Fibroblast of lung (primary cell): ENCODE results near the gene RPS6KL1. TPM values are rescaled to one million over a fixed set of nuclear protein-coding genes. Genes with fewer than 3 reads are reported as not detected.
A peak's percentile ranks its signal among the peaks of the same experiment; 100 is the strongest.

Experiments used
- DNase-seq, 2 donors: peaks; one replicate each; pipeline versions ENCODE4 v3.0.0 to v3.0.0-alpha.2; 2010; ENCODE audit warnings: low read depth in 2 of 2
- H2AFZ ChIP-seq: 2 replicates; pipeline ENCODE4 v1.5.1; 2012; ENCODE audit warnings: low read length, control low read depth, inconsistent platforms
- H3K27ac ChIP-seq: 2 replicates; pipeline ENCODE4 v1.5.1; 2011; ENCODE audit warnings: low read length, control low read depth; ENCODE audit not compliant: insufficient read depth
- H3K27me3 ChIP-seq: 2 replicates; pipeline ENCODE4 v1.5.1; 2011; ENCODE audit warnings: mild to moderate bottlenecking, low read length; ENCODE audit not compliant: control insufficient read depth, insufficient read depth
- H3K36me3 ChIP-seq: 2 replicates; pipeline ENCODE4 v1.5.1; 2011; ENCODE audit warnings: low read length; ENCODE audit not compliant: control insufficient read depth, insufficient read depth
- H3K4me1 ChIP-seq: 2 replicates; pipeline ENCODE4 v1.5.1; 2011; ENCODE audit warnings: low read length; ENCODE audit not compliant: control insufficient read depth, insufficient read depth; ENCODE audit errors: extremely low read depth
- H3K4me2 ChIP-seq: 2 replicates; pipeline ENCODE4 v1.5.1; 2011; ENCODE audit warnings: low read length, control low read depth; ENCODE audit not compliant: insufficient read depth; ENCODE audit errors: extremely low read depth
- H3K4me3 ChIP-seq, 4 experiments: fragments of 200-600 bp in 1 of 4; sonication (generic) in 1 of 4; replicated peaks in 1 of 4; 2 replicates each; pipeline ENCODE4 v1.5.1; 2011 to 2016; ENCODE audit warnings: low read length in 4 of 4, low read depth in 3 of 4, mild to moderate bottlenecking in 3 of 4, control low read depth in 2 of 4, inconsistent platforms in 1 of 4, mixed read lengths in 1 of 4; ENCODE audit not compliant: insufficient read depth in 1 of 4; ENCODE audit errors: control extremely low read depth in 1 of 4
- H3K79me2 ChIP-seq: 2 replicates; pipeline ENCODE4 v1.5.1; 2012; ENCODE audit warnings: mild to moderate bottlenecking, low read length, inconsistent platforms; ENCODE audit not compliant: control insufficient read depth, insufficient read depth
- H3K9ac ChIP-seq: 2 replicates; pipeline ENCODE4 v1.5.1; 2011; ENCODE audit warnings: mild to moderate bottlenecking, low read length, control low read depth; ENCODE audit not compliant: insufficient read depth
- H3K9me3 ChIP-seq: 2 replicates; pipeline ENCODE4 v1.5.1; 2012; ENCODE audit warnings: low read depth, low read length; ENCODE audit not compliant: control insufficient read depth, insufficient read depth
- H4K20me1 ChIP-seq: 2 replicates; pipeline ENCODE4 v1.5.1; 2011; ENCODE audit warnings: low read length; ENCODE audit not compliant: control insufficient read depth, insufficient read depth; ENCODE audit errors: extremely low read depth
- EZH2 ChIP-seq: IDR thresholded peaks from 2 replicates; pipeline ENCODE4 v1.5.1; 2012; ENCODE audit warnings: low read length, control low read depth, mild to moderate bottlenecking; ENCODE audit errors: missing control alignments
- polyA plus RNA-seq, 2 donors: library from polyadenylated mRNA; depleted of rRNA in 1 of 2; stranded (reverse) in 1 of 2; unstranded in 1 of 2; fragments of >200 nt; gene quantifications; 2 replicates each; pipeline ENCODE4 v1.2.1, GENCODE V29; 2011 to 2012; ENCODE audit warnings: missing spikeins in 1 of 2
- total RNA-seq: library from RNA; depleted of rRNA; stranded (reverse); fragments of >200 nt; gene quantifications from 2 replicates; pipeline ENCODE4 v1.2.1, GENCODE V29; 2014
- TF ChIP-seq, protein P1 (sequence below), 2 donors: IDR thresholded peaks in 1 of 2; conservative IDR thresholded peaks in 1 of 2; 1 replicate in 1 of 2; 2 replicates in 1 of 2; pipeline ENCODE4 v1.5.1; 2011 to 2012; ENCODE audit warnings: low read length in 2 of 2, control low read depth in 1 of 2, inconsistent platforms in 1 of 2, low read depth in 1 of 2, mild to moderate bottlenecking in 1 of 2

RPS6KL1 gene
- total and polyA plus RNA-seq, 2 donors (not counting 1 experiment from before 2014, with no cell fraction given), result 0.52 to 1.2 TPM

DNA sequence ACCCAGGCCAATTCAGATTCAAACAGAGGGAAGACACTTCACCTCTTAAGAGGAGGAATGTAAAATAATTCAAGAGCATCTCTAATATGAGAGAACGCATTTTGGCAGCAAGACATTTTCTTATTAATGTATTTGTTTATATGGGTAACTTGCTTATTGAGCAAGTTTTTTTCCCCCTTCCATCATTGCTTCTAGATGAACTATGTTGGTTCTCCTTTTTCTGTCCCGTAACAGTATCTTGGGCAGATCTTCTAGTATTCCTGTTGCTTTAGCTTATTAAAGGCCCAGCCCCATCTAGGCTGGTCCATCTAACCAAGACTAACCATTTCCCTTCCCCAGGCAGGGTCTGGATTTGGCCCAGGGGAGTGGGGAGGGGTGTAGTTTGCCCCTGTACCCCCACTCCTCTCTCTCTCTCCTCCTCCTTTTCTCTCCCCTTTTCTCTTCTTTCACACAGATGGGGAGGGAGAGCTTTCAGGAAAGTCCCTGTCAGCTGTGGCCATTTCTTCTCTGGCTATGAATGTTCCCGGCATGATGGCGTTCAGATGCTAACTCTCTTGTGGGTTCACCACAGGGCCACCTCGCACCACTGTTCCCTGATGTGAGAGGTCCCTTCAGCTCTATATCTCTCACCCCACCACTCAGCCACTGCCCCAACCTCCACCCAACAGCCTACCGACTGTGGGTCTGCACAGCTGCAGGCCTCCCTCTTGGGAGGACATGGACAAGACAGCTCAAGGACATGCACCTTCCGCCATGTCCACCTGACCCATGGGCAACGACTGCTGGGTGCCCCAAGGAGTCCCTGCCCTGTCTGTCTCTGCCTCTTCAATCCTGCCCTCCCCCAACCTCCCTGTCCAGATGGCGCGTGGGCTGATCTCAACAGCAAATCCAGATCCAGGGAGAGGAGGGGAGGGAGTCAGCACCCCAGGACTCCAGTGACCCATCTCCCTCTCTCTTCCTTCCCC lies 15.8 kb upstream of the RPS6KL1 start:
- DNase-seq, result no peak
- no peaks in the 10 kb centered on the region for H3K79me2 ChIP-seq
- H4K20me1 ChIP-seq, result no peaks in the 10 kb centered on the region
- H3K4me2 ChIP-seq, result no peak overlapping the region
- TF ChIP-seq, protein P1, sequence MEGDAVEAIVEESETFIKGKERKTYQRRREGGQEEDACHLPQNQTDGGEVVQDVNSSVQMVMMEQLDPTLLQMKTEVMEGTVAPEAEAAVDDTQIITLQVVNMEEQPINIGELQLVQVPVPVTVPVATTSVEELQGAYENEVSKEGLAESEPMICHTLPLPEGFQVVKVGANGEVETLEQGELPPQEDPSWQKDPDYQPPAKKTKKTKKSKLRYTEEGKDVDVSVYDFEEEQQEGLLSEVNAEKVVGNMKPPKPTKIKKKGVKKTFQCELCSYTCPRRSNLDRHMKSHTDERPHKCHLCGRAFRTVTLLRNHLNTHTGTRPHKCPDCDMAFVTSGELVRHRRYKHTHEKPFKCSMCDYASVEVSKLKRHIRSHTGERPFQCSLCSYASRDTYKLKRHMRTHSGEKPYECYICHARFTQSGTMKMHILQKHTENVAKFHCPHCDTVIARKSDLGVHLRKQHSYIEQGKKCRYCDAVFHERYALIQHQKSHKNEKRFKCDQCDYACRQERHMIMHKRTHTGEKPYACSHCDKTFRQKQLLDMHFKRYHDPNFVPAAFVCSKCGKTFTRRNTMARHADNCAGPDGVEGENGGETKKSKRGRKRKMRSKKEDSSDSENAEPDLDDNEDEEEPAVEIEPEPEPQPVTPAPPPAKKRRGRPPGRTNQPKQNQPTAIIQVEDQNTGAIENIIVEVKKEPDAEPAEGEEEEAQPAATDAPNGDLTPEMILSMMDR (conservative IDR thresholded peaks at IDR 0.05 in 1 of 2, IDR thresholded peaks at IDR 0.05 in 1 of 2; ENCODE audit: low read depth in 1 of 2, low read length in 2 of 2), result no peak
- TF ChIP-seq EZH2, result no peak
- no peak overlapping the region for H3K4me3 ChIP-seq
- no peaks in the 10 kb centered on the region for H3K9me3 ChIP-seq
- no peaks in the 10 kb centered on the region for H3K27me3 ChIP-seq
- H3K27ac ChIP-seq, result peak overlapping the region; percentile 84
- no peaks in the 10 kb centered on the region for H3K36me3 ChIP-seq
- H3K9ac ChIP-seq, result no peak overlapping the region
- H2AFZ ChIP-seq, result no peak overlapping the region
- H3K4me1 ChIP-seq, result peaks cover 35% of the 10 kb centered on the region

DNA sequence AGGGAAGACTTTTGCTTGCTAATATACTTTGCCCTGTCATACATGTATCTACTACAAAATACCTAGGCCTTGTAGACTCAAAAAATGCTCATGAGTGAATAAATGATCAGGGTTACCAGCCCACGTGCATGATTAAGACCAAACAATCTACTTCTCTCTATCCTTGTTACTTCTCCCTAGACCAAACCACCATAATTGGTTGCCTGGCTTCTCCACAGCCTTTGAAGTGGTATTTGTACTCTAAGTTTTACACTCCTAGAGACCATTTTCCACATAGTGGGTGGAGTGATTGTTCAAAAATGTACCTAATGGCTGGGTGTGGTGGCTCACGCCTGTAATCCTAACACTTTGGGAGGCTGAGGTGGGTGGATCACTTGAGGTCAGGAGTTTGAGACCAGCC lies 14.1 kb upstream of the RPS6KL1 start:
- H2AFZ ChIP-seq, result no peak overlapping the region
- no peaks in the 10 kb centered on the region for H4K20me1 ChIP-seq
- no peaks in the 10 kb centered on the region for H3K9me3 ChIP-seq
- no peak for DNase-seq
- H3K4me3 ChIP-seq, result no peak overlapping the region
- no peaks in the 10 kb centered on the region for H3K36me3 ChIP-seq
- TF ChIP-seq EZH2, result no peak
- TF ChIP-seq, protein P1 (conservative IDR thresholded peaks at IDR 0.05 in 1 of 2, IDR thresholded peaks at IDR 0.05 in 1 of 2; ENCODE audit: low read depth in 1 of 2, low read length in 2 of 2), result no peak
- no peak overlapping the region for H3K4me2 ChIP-seq
- no peak overlapping the region for H3K27ac ChIP-seq
- peaks cover 33% of the 10 kb centered on the region for H3K4me1 ChIP-seq
- H3K9ac ChIP-seq, result no peak overlapping the region
- no peaks in the 10 kb centered on the region for H3K79me2 ChIP-seq
- H3K27me3 ChIP-seq, result no peaks in the 10 kb centered on the region

DNA sequence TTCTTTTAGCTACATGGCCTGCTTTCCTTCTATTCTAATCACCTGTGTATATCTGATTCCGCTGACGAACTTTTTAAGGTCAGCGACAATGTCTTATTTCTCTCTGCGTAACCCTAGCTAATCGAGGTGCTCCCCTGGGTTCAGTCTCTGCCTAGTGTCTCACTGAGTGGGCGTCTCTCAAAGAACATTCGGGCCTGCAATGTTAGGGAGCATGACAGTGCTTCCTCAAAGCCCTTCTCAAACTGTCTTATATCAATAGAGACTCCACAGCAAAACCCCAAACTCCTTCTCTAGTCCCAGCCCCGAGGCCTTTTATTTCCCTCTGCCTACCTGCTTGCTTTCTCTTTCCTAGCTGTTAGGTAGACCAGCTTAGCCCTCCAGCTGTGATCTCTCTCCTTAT lies 13.7 kb upstream of the RPS6KL1 start:
- peaks cover 29% of the 10 kb centered on the region for H3K4me1 ChIP-seq
- TF ChIP-seq, protein P1 (conservative IDR thresholded peaks at IDR 0.05 in 1 of 2, IDR thresholded peaks at IDR 0.05 in 1 of 2; ENCODE audit: low read depth in 1 of 2, low read length in 2 of 2), result no peak
- TF ChIP-seq EZH2, result no peak
- no peaks in the 10 kb centered on the region for H3K9me3 ChIP-seq
- H4K20me1 ChIP-seq, result no peaks in the 10 kb centered on the region
- no peak overlapping the region for H3K9ac ChIP-seq
- no peaks in the 10 kb centered on the region for H3K36me3 ChIP-seq
- H3K27ac ChIP-seq, result no peak overlapping the region
- no peaks in the 10 kb centered on the region for H3K27me3 ChIP-seq
- H3K4me3 ChIP-seq, result no peak overlapping the region
- no peak for DNase-seq
- H2AFZ ChIP-seq, result no peak overlapping the region
- no peak overlapping the region for H3K4me2 ChIP-seq
- H3K79me2 ChIP-seq, result no peaks in the 10 kb centered on the region
